Fibroblast of skin of right biceps (primary cell): ENCODE data around the gene NIPAL1.

ENCODE experiments used
- DNase-seq: peaks from one replicate; pipeline ENCODE4 v3.0.0-alpha.2; 2013

The NIPAL1 gene

DNA sequence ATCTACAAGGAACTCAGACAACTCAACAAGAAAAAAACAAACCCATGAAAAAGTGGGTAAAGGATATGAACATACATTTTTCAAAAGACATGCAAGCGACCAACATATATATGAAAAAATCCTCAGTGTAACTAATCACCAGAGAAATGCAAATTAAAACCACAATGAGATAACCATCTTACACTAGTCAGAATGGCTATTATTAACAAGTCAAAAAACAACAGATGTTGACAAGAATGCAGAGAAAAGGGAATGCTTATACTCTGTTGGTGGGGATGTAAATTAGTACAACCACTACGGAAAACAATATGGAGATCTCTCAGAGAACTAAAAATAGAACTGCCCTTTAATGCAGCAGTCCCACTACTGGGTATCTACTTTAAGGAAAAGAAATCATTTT, 12.1 kb downstream of the NIPAL1 start:
- DNase-seq = no peak

DNA sequence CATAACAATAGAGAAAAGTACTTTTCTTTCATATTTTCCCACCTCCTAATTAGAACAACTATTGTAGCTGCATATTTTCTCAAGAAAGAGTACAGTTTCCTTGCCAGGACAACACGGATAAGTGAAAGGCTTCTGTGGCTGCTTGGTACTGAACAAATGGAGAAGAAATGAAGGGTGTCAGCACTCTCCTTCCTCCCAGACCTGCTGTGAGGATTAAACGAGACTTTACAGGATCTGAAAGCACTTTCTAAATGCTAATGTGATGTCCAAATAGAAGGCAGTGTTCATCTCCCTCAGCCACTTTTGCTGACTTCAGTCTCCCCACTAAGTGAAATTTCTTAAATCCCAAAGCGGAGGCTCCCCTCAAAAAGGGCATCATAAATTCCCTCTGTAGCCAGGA, 13.9 kb downstream of the NIPAL1 start:
- DNase-seq = no peak

DNA sequence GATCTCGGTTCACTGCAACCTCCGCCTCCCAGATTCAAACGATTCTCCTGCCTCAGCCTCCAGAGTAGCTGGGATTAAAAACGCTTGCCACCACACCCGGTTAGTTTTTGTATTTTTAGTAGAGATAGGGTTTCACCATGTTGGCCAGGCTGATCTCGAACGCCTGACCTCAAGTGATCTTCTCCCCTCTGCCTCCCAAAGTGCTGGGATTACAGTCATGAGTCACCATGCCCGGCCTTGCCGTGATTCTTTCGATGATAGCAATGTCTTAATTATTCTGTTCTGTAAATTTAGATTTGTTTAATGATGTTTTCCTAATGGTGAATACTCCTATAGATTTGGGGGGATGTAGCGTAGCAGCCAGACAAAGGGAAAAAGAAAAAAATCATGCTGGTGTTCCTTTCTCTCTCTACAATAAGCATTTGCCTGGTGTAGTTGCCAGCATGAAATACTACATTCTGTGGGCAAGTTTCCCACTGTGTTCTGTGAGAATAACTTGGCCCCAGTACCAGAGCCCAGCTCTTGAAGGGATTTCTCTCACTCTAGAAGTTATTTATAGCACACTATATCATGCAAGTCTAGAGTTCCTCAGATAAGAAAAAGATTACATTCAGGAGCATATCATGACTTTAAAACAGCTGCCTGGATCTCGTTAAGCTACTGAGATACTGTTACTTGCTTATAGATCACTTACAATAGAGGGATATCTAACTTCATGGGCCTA, 15.4 kb downstream of the NIPAL1 start:
- DNase-seq = peak; percentile 10

DNA sequence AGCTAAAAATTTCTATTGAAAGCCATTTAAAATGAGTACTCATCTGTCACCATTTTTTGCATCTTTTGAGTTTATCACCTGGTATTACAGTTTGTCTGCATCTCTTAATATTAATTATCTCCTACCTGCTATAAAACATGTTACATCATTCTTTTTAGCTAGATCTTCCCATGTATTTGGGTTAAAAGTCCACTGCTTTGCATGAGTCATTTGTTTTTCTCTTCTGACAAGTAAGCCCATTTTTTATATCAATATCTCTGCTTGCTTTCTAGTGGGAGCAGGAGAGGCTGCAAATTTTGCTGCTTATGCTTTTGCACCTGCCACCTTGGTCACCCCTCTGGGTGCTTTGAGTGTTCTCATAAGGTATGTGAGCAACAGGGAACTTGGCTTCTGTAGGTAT, 16.1 kb downstream of the NIPAL1 start:
- no peak for DNase-seq

DNA sequence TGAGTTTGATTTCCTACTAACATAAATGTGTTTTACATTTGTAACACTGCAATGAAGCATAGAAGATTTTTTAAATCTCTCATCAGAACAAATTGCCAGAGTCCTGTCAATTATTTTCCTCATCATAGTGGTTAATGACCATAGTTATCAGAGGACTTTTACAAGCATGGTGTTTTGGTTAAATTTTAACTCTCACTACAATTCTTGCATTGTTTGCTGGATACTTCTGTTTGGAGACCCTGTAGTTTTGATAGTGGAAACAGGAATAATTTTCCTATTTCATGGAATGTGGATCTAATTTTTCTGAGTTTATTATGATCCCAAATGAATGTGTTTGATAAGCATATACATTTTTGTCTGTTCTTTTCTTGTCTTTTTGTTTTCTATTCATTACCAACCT, 16.8 kb downstream of the NIPAL1 start:
- DNase-seq = no peak

DNA sequence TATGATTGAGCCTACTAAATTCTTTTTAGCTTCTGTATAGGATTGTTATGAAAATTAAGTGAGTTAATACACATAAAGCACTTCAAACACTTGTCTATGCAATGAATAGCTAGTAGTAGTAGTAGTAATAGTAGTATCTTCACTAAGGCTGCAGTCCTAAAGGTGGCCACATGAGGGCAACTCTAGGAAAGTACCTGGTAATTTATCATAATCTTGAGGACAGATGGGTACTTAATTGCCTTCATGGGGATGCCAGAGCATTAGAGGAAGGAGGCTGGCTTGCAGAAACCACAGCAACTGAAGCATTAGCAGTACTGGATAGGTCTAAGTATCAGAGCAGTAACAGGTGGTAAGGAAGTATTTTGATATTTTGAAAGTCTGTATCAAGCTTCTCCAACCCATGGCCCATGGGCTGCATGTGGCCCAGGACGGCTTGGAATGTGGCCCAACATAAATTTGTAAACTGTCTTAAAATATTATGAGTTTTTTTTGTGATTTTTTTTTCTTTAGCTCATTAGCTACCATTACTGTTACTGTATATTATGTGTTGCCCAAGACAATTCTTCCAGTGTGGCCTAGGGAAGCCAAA, 17.3 kb downstream of the NIPAL1 start:
- peak; percentile 7 for DNase-seq

DNA sequence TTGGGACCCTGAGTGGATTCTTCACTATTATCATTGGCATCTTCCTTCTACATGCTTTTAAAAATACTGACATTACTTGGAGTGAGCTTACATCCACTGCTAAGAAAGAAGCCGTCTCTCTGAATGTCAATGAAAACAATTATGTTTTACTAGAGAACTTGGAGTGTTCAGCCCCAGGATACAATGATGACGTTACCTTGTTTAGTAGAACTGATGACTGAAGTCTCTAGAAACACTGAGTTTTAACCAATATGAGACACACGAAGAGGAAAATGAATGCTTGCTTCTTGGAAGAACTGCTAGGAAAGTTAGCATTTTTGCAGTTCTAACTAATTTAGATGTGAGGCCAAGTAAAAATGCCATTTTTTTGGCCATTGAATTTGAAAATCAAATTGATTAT, 19.4 kb downstream of the NIPAL1 start:
- no peak for DNase-seq

DNA sequence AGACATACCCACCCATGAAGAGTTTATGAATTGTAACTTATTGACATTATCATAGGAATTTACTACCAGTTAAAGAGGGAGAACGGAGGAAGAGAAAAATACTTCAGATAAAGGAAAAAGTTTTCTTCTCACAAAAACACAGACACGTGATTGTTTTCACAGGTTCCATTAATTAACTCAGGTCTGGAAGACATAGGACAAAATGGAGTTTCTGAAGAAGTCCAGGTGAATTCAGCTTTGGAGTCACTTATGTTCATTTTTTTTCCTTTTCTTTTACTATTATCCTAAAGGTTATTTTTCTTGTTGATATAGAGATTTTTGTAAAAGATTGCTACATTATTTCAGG, 20.5 kb downstream of the NIPAL1 start:
- DNase-seq = no peak

DNA sequence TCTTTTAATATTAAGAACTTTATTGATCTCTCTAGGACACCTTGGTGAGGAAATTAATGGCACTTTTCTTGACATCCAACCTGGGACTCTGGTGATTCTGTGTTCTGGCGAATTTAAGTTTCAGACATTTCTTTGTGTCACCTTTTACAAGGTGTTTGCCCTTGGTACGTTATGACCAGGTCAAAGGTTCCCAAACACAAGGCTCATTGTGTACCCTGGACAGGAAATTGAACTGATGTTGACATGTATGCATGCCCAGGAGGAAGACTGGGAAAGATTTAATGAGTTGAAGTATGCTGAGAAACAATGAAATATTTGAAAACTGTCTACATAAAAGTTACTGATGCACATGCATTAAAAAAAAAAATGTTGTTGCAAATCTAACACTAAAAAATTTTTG, 22.1 kb downstream of the NIPAL1 start:
- DNase-seq = no peak

DNA sequence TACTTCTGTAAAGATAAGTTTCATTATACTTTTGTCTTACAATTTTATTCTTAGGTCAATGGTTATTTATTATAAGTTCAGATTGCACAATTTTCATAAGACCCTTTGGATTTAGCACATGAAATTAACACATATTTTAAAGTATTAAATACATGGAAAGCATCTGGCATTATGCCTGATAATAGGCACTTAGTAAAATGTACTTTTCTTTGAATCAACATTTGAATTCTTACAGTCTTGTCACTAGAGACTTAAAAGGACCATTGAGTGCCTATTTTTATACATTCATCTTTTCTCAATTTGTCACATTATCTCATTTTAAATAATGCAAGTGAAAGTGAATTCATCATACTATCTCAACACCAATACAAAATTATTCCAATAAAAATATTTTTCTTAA, 23.0 kb downstream of the NIPAL1 start:
- DNase-seq = no peak

DNA sequence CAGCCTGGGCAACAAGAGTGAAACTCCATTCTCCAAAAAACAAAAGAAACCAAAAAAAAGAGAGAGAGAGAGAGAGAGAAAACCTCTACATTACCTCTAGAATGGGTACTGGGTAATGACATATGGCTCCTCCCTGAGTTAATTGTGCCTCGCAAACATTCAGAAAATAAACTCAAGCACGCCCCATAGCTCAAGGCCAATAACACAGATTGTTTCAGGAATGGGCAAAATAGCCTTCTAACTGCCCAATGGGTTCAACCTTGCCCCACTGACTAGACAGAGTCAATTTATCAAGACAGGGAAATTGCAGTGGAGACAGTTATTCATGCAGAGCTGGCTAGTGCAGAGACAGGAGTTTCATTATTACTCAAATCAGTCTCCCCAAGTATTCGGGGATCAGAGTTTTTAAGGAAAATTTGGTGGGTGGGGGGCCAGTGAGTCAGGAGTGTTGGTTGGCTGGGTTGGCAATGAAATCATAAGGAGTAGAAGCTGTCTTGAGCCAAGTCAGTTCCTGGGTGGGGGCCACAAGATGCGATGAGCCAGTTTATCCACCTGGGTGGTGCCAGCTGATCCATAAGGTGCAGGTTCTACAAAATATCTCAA, 25.1 kb downstream of the NIPAL1 start:
- DNase-seq = no peak

DNA sequence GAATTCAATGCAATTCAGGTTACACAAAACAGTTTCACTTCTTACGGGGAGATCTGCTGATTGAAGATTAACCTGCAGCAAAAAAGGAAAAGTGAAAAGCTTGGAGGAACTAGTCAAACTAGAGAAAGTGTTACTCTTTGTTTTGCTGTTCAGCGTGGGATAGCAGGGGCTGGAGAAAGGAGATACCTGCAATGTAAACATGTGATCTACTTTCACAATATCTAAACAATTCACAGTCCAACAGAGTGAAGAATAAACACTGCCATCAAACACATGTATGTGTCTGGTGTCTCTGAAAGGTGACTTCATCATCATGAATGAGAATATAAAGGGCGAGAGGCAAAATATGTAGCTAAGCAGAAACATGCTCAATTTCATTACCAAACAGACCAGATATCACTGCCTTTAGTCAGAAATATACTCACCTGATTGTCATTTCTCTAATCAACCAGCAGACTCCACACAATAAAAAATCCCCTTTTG, 26.4 kb downstream of the NIPAL1 start:
- no peak for DNase-seq

DNA sequence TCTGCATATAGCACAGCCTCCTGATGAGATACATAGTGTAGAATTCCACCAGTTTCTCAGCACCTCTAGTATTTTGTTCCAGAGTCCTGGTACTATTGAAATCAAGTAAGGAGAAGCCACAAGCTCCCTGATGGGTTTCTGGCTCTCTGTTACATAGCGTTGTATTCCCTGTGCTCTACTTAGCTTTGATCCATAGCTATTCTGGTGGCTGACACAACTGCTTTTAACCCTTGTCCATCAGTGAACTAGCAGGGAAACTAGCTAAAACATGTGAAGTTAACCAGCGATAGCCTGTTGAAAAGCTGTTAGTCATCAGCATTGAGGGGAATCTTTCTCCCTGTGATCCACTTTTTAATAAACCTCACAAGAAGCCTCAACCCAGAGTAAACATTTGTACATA, 26.9 kb downstream of the NIPAL1 start:
- DNase-seq = no peak

DNA sequence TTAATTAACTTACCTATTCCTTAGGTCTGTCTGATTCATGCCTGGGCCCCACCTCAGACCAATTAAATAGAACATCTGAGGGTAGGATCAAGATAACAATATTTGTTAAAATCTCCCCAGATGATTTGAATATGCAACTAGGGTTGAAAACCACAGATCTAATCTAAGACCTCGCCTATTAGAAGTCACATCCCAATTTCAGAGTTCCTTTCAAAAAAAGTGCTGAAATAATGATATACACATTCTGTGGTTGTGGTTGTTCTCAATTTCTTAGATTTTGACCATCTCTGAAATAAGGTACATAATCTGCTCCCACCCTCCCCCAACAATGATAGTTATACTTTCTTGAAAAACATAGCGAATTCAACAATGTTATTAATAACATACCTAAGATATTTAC, 27.7 kb downstream of the NIPAL1 start:
- DNase-seq = no peak

DNA sequence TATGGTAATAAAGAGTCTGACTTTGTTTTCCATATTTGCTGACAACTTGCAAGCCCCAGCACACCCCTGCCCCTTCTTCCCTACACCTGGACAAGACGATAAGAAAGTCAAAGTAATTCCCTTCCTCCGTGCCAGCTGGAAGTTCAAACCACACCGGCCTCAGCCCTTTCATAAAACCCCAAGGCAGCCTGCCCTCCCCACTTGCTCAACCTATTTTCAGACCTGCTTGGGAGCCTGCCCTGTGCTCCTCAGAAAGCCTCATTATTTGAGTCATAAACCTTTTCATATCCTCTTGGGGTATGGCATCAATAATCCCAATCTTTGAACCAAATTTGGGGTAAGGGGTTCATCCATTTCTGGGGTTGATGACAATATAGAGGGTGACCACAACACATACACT, 29.5 kb downstream of the NIPAL1 start:
- DNase-seq = no peak

DNA sequence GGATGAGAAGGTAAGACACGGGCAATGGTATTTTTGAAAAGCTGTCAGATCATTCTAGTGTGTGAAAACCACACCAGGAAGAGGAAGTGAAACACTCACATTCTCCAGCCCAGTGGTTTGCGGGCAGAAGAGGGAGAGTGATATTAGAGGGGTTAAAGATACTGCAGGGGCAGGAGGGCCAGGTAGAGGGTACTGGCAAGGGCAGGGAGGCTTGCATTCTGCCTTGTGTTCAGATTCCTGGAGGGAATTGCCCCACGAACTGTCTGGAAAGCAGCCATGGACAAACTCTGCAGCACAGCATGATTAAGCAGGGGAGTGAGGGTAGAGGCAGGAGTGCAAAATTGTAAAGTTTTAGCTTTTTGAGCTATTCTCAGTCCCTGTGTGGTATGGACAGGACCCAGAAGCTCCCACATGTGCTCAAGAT, 30.9 kb downstream of the NIPAL1 start:
- no peak for DNase-seq

DNA sequence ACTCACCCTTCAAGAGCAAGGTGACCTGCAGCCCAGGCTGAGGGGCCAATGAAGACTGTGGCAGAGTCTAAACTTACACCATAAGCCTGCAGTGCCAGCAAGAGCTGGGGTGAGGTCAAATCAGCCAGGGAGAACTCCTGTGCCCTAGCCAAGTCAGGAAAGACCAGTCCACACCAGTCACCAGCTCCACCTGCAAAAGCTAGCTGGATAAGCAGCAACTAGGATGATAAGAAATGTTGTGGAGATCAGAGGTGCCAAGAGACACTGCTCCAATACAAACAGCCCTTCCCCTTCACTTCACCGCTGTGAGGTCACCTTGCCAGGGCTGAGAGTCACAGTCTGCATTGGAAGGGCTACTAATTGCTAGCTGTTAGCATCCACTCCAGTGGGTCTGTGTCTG, 31.3 kb downstream of the NIPAL1 start:
- no peak for DNase-seq

DNA sequence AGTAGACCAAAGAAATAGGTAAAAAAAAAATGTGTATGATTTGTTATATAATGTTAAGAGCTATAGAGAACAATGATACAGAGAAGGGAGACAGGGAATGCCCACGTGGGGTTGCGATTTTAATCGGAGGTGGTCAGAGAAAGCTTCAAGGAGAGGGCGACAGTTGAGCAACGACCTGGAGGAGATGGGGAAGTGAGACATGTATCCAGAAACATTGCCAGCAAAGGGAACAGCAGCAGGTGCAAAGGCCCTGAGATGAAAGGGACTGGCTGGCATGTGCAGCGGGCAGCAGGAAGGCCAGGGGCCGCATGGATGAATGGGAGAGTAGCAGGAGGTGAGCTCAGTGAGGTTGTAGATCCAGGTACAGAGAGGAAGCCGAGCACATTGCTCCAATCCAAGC, 32.9 kb downstream of the NIPAL1 start:
- DNase-seq = no peak

DNA sequence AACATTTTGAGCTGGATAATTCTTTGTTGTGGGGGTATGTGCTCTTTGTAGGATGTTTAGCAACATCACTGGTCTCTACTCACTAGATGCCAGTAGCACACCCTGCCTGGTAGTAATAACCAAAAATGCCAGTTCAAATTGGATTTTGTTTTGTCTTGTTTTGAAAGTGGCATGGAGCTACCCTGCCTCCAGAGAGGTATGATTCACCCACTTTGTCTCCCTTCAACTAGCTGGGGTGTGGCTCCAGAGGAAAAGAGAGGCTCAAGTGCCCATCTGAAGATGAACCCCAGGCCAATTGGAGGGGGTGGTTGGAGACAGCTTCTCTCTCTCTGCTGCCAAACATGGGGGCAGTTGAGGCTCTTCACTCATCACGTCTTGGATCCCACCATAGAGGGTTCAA, 34.5 kb downstream of the NIPAL1 start:
- DNase-seq = no peak

DNA sequence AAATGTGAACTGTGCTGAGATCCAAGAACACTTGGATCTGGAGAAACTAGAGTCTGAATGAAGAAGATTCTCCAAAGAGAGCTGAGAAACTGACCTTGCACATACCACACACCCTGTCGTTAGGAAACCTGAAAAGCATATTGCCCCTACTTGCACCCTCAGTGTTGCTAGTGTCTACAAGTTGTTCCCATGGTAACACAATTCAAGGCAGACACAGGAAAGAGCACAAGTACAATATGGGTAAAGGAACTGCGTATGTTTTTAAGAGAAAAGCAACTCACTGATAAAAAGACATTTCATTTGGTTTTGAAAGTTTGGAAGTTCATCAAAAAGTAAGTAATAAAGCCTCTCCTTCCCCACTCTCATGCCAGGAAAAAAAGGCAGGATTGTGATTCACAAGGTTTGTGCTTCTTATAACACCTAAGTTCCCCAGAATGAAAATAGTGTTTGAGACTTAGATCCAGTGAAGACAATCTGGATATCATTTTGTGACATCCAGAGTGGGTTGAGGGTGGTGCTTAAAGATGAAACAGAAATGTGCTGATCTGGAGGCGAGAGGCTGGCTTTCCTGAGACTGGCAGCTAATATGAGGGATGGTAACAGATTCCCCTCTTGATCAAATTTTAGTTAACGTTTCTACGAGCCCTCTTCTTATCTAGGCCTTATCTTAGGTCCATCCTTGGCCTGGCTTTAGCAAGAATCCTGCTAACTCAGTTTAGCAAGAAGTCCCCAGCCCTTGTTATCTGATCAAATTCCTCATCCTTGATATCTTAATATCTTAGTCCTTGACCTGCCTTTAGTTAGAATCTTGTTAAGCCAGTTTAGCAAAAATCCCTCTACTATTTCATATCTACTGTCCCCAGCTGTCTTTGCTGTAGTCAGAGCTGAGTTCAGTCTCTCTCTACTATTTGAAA, 42.3 kb downstream of the NIPAL1 start:
- no peak for DNase-seq

DNA sequence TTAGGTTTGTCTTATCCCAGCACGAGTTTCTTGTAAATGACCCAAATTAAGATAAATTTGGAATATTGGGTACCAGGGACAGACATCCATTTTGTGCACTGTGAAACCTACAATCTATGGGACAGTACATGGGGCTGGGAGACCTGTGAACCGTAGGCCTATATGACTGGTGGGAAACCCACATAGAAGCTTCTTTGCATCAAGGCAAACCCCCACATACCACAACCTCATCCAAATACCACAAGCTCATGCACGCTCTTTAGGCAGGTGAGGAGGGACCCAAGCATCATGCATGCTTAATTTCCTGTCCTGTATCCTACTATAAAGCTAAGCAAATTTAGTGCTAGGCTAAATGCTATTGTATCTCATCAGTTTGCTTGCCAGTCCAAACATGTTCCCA, 47.8 kb downstream of the NIPAL1 start:
- DNase-seq = no peak

DNA sequence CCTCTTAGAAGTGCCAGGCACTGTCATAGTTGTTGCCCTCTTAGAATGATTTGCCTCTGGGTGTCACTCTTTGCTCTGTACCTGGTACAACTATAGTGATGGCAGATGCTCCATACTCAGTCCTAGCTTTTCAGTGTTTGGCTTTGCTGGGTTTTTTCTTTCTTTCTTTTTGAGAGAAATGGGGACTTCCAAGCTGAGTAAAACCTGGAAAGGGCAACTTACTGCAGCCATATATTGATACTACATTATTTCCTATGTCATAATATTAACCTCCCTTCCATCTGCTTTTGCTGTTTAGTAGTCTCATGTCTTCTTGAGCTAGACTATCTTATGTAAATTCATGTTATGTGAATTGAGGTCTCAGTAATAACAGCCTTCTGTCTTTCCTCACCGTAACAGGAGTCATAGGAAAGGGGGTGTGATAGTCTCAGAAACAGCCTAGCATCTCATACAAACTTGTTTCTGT, 49.0 kb downstream of the NIPAL1 start:
- DNase-seq = no peak

DNA sequence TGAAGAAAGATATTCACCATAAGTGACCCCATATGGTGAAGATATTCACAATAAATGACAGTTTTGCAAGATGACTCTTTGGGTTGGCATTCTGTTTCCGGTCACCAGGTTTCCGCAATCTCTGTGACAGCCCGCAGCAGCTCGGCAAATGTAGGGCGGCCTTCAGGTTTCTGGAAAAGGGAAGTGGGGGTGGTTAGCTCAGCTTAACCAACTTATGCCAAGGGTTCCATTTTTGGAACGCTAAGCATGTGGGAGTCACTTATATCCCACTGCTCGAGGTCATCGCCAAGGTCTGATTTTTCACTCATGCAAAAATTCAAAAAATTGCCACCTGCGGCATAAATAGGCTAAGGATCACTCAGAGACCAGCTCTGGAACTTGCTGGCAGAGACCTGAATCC, 51.0 kb downstream of the NIPAL1 start:
- DNase-seq = no peak
